SH-SY5Y (cell line): Measurements from ENCODE around the gene MECP2.

ENCODE experiments used
- GATA2 ChIP-seq: IDR thresholded peaks from 2 replicates; pipeline ENCODE4 v1.6.1; 2011; ENCODE audit warnings: mild to moderate bottlenecking, low read depth, low read length
- GATA3 ChIP-seq: IDR thresholded peaks from 2 replicates; pipeline ENCODE4 v1.6.1; 2011; ENCODE audit warnings: low read depth, mild to moderate bottlenecking, low read length, moderate library complexity

DNA sequence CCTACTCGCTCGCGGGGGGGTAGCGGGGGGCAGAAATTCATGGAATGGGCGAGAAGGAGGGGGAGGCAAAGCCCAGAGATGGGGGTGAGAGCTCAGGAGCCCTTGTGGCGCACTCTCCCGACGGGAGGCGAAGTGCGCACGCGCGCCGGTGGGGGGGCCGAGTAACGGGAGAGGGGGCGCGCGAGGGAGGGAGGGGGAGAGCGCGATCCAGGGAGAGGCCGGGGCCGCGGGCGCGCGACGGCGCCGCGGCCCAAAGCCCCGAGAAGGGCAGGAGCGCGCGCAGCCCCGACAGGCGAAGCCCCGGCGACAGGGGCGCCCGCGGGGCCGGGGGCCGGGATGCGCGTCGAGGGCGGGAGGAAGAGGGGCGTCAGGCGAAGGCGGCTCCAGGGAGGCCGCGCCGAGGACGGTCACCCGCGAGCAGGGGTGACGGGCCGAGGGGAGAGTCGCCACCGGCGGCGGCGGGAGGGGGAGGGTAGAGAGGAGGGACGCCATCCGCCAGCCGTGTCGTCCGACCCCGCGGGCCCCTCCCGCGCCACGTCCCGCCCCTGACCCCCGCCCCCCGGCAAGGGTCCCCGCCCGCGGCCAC lies 421 bp downstream of the MECP2 start:
- no peak for TF ChIP-seq GATA2
- no peak for TF ChIP-seq GATA3
